ENCODE results near the gene GJC3.

- no peak for TF ChIP-seq USF2 (IDR thresholded peaks at IDR 0.05; ENCODE audit: low read depth, low read length)
- TF ChIP-seq USF2 (CRISPR knock-in tag; IDR thresholded peaks at IDR 0.05; ENCODE audit: borderline replicate concordance) = no peak
- no peak for TF ChIP-seq GPBP1L1 (CRISPR knock-in tag; IDR thresholded peaks at IDR 0.05)
- TF ChIP-seq ZNF274 (CRISPR knock-in tag; IDR thresholded peaks at IDR 0.05) = no peak
- no peak for TF ChIP-seq TBP (CRISPR knock-in tag; IDR thresholded peaks at IDR 0.05)
Measured at GRCh38 chr7:99893280-99893679, 36.1 kb downstream of the GJC3 start.

Measured in HepG2 (cell line).